Measurements from ENCODE around the gene USP7.

Gene USP7

DNA sequence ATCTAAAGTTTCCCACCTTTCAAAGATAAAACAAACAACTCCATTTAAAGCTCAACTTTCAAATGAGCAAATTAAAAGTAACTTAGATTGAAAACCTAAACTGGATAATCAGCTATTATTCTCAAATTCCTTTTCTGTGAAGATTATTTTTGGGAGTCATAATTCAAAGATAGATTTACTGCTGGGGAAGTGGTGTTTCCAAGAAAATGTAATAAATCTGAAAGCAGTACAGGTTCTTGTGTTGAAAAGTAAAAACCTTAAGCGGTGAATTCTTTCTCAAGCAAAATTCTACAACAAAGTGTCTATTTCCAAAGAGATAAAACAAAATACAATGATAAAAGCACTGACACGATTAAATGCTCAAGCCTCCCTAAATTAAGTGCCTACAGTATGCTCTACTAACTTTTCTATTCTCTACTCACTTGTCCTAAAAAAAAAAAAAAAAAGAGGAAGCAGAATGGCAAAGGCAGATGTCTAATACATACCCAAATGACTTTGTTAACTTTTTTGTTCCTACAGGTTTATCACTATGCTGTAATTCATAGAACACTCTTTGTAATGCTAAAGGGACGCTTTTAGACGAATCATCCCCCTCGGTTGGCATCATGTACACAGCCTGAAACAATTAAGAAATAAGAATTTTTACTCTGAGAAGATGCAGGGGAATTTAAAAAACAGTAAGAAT is 47.0 kb downstream of the USP7 start:
- Histone ChIP-seq H3K27me3 (ENCODE audit: insufficient read depth, poor library complexity, severe bottlenecking) (no peaks in the 10 kb centered on the region), H3K27ac (replicated peaks) (no peak overlapping the region), H3K4me3 (replicated peaks; ENCODE audit: insufficient read depth, low read length) (no peak overlapping the region)
- TF ChIP-seq SPI1 (IDR thresholded peaks at IDR 0.05; ENCODE audit: borderline replicate concordance, low read depth), result peak; percentile 25; the same call in 1 of the 2 replicates
- TF ChIP-seq POLR2AphosphoS5 (IDR thresholded peaks at IDR 0.05; ENCODE audit: low read depth), result no peak
- DNase-seq (ENCODE audit: low read depth in 1 of 2, low spot score in 1 of 2), result no peak

DNA sequence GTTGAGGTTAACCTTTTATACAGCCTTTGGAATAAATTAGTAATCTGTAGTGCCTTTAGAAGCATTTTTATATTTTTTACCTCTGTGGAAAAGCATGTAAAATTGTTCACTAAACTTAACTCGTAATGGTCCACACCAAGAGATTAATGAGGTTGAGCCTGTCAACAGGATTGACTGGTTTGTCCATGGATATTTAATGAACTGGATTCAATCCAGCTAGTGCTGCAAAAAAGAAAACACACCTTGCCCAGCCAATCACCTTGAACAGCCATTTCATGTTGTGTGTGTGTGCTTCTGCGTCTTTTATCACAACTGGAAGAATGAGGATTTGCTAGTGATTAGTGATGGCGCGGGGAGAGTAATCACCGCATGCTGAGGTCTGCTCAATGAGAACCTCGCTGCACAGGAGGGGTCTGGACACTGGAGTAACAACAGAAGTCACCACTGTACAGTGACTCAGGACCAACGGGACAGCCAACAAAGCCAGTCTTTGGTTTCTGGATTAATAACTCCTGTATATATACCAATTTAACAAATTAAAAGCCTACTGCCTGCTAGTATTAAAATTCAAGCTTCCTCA is 47.9 kb downstream of the USP7 start:
- DNase-seq (ENCODE audit: low read depth in 1 of 2, low spot score in 1 of 2), result no peak
- TF ChIP-seq GABPA (IDR thresholded peaks at IDR 0.05; ENCODE audit: low read depth), result no peak
- TF ChIP-seq, protein P1, sequence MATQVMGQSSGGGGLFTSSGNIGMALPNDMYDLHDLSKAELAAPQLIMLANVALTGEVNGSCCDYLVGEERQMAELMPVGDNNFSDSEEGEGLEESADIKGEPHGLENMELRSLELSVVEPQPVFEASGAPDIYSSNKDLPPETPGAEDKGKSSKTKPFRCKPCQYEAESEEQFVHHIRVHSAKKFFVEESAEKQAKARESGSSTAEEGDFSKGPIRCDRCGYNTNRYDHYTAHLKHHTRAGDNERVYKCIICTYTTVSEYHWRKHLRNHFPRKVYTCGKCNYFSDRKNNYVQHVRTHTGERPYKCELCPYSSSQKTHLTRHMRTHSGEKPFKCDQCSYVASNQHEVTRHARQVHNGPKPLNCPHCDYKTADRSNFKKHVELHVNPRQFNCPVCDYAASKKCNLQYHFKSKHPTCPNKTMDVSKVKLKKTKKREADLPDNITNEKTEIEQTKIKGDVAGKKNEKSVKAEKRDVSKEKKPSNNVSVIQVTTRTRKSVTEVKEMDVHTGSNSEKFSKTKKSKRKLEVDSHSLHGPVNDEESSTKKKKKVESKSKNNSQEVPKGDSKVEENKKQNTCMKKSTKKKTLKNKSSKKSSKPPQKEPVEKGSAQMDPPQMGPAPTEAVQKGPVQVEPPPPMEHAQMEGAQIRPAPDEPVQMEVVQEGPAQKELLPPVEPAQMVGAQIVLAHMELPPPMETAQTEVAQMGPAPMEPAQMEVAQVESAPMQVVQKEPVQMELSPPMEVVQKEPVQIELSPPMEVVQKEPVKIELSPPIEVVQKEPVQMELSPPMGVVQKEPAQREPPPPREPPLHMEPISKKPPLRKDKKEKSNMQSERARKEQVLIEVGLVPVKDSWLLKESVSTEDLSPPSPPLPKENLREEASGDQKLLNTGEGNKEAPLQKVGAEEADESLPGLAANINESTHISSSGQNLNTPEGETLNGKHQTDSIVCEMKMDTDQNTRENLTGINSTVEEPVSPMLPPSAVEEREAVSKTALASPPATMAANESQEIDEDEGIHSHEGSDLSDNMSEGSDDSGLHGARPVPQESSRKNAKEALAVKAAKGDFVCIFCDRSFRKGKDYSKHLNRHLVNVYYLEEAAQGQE (IDR thresholded peaks at IDR 0.05; ENCODE audit: insufficient replicate concordance, low read depth), result no peak
- TF ChIP-seq SPI1 (IDR thresholded peaks at IDR 0.05; ENCODE audit: borderline replicate concordance, low read depth), result no peak
- TF ChIP-seq, protein P2, sequence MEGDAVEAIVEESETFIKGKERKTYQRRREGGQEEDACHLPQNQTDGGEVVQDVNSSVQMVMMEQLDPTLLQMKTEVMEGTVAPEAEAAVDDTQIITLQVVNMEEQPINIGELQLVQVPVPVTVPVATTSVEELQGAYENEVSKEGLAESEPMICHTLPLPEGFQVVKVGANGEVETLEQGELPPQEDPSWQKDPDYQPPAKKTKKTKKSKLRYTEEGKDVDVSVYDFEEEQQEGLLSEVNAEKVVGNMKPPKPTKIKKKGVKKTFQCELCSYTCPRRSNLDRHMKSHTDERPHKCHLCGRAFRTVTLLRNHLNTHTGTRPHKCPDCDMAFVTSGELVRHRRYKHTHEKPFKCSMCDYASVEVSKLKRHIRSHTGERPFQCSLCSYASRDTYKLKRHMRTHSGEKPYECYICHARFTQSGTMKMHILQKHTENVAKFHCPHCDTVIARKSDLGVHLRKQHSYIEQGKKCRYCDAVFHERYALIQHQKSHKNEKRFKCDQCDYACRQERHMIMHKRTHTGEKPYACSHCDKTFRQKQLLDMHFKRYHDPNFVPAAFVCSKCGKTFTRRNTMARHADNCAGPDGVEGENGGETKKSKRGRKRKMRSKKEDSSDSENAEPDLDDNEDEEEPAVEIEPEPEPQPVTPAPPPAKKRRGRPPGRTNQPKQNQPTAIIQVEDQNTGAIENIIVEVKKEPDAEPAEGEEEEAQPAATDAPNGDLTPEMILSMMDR (IDR thresholded peaks at IDR 0.05; ENCODE audit: insufficient read depth, low read length), result no peak
- no peak for TF ChIP-seq POLR2AphosphoS5 (IDR thresholded peaks at IDR 0.05; ENCODE audit: low read depth)
- no peaks in the 10 kb centered on the region for H3K27me3 ChIP-seq (ENCODE audit: insufficient read depth, poor library complexity, severe bottlenecking)
- H3K27ac ChIP-seq (replicated peaks), result no peak overlapping the region
- no peak overlapping the region for H3K4me3 ChIP-seq (replicated peaks; ENCODE audit: insufficient read depth, low read length)

DNA sequence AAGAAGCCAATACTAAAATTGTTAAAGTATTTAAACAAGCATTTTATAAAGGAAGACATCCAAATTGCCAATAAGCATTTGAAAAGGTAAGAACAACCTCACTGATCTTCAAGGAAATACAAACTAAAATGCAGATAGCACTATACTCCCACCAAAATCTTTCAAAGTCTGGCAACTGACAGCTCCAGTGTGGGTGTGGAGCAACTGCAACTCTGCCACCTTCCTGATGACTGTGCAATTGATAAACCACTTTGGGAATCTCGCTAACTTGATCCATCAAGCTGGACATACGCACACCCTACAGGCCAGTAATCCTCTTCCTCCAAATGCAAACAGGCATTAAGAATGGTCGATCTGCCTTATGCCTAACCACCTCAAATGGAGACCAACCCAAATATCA is 49.6 kb downstream of the USP7 start:
- TF ChIP-seq, protein P2 (IDR thresholded peaks at IDR 0.05; ENCODE audit: insufficient read depth, low read length), result no peak
- TF ChIP-seq SPI1 (IDR thresholded peaks at IDR 0.05; ENCODE audit: borderline replicate concordance, low read depth) (no peak), POLR2AphosphoS5 (IDR thresholded peaks at IDR 0.05; ENCODE audit: low read depth) (no peak), GABPA (IDR thresholded peaks at IDR 0.05; ENCODE audit: low read depth) (no peak)
- TF ChIP-seq, protein P1 (IDR thresholded peaks at IDR 0.05; ENCODE audit: insufficient replicate concordance, low read depth), result no peak
- no peak for DNase-seq (ENCODE audit: low read depth in 1 of 2, low spot score in 1 of 2)
- no peak overlapping the region for H3K4me3 ChIP-seq (replicated peaks; ENCODE audit: insufficient read depth, low read length)
- H3K27me3 ChIP-seq (ENCODE audit: insufficient read depth, poor library complexity, severe bottlenecking), result no peaks in the 10 kb centered on the region
- no peak overlapping the region for H3K27ac ChIP-seq (replicated peaks)

DNA sequence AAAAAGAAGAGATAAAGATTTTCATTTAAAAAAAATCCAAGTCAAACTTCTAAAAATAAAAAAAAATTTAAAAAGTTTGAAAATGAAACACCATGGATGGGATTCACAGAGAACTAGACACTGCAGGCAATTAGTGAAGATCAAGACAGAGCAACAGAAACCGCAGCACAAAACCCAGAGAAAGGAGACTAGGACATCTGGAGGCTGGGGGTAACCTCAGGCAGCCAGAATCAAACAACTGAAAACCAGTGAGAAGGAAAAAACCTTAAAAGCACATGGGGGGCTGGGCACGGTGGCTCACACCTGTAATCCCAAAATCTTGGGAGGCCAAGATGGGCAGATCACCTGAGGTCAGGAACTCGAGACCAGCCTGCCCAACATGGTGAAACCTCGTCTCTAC is 50.9 kb downstream of the USP7 start:
- no peak for TF ChIP-seq GABPA (IDR thresholded peaks at IDR 0.05; ENCODE audit: low read depth)
- TF ChIP-seq SPI1 (IDR thresholded peaks at IDR 0.05; ENCODE audit: borderline replicate concordance, low read depth), result no peak
- TF ChIP-seq, protein P2 (IDR thresholded peaks at IDR 0.05; ENCODE audit: insufficient read depth, low read length), result no peak
- TF ChIP-seq POLR2AphosphoS5 (IDR thresholded peaks at IDR 0.05; ENCODE audit: low read depth), result no peak
- TF ChIP-seq, protein P1 (IDR thresholded peaks at IDR 0.05; ENCODE audit: insufficient replicate concordance, low read depth), result no peak
- no peak for DNase-seq (ENCODE audit: low read depth in 1 of 2, low spot score in 1 of 2)
- Histone ChIP-seq H3K27ac (replicated peaks) (no peak overlapping the region), H3K4me3 (replicated peaks; ENCODE audit: insufficient read depth, low read length) (no peak overlapping the region), H3K27me3 (ENCODE audit: insufficient read depth, poor library complexity, severe bottlenecking) (no peaks in the 10 kb centered on the region)

Data from HL-60 (cell line).